Measurements from ENCODE around the gene FAM25A.
"Not testable (repeated sequence)": the region's sequence is repeated elsewhere in the genome, so short reads cannot be mapped to it uniquely, and the experiment has no call there.

The FAM25A gene

GRCh38 chr10:87009134-87009696 lies 10.9 kb upstream of the FAM25A start:
- not testable (repeated sequence) for FAIRE-seq; DNase-seq (ENCODE audit: insufficient read length, low spot score)

- not testable (repeated sequence) for FAIRE-seq; DNase-seq (ENCODE audit: insufficient read length, low spot score)
Measured at GRCh38 chr10:87013528-87013927, 6.6 kb upstream of the FAM25A start.

DNA sequence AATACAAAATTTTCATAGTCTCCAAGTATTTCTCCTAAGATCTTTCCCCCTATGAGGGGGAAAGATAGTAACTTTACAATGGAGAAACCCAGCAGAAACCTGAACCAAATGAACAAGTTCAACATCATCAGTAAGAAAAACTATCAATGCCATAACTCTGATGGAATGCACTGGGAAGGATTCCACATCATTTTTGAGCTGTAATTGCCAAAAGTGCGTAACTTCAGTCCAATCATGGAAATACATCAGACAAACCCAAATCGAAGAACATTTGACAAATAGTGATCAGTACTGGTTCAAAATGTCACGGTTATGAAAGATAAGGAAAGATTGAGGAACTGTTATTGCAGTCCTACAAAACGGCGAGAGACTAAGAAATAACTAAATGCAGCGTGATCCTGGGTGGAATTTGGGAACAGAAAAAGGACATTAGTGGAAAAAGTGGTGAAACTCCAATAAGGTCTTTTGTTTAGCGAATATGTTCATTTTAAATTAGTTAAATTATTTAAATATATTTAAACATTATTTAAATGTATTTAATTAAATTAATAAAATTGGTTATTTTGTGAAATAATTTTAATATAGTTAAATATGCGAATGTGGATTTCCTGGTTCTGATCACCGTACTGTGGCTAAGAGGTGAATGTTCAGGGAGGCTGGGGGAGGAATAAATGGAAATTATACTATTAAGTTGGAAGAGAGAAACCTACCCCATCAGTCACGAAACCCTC lies 4.9 kb upstream of the FAM25A start:
- FAIRE-seq; DNase-seq (ENCODE audit: insufficient read length, low spot score): not testable (repeated sequence)

- not testable (repeated sequence) for DNase-seq (ENCODE audit: insufficient read length, low spot score); FAIRE-seq
Measured at GRCh38 chr10:87018127-87018526, 2.0 kb upstream of the FAM25A start.

- not testable (repeated sequence) for DNase-seq (ENCODE audit: insufficient read length, low spot score); FAIRE-seq
Measured at GRCh38 chr10:87019066-87019465, 1.0 kb upstream of the FAM25A start.

DNA sequence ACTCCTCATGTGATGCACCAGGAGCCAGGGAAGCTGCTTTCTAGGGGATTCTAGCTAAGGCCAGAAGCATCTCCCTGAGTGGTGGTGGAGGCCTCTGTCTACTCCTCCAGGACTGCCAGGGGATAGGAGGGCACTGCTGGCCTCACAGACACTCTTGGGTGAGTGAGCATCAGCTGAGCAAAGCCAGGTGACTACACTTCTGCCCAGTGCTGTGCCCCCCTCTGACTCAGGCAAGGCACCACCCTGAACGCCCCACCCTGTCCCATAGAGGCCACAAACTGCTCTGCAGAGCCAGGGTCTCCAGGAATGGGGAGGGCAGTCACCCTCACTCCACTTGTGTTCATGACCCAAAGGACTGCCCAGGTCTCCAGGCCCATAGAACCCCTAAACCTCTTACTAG lies 590 bp upstream of the FAM25A start:
- not testable (repeated sequence) for FAIRE-seq; DNase-seq (ENCODE audit: insufficient read length, low spot score)

- not testable (repeated sequence) for DNase-seq (ENCODE audit: insufficient read length, low spot score); FAIRE-seq
Measured at GRCh38 chr10:87025285-87025958, 5.3 kb downstream of the FAM25A start.

DNA sequence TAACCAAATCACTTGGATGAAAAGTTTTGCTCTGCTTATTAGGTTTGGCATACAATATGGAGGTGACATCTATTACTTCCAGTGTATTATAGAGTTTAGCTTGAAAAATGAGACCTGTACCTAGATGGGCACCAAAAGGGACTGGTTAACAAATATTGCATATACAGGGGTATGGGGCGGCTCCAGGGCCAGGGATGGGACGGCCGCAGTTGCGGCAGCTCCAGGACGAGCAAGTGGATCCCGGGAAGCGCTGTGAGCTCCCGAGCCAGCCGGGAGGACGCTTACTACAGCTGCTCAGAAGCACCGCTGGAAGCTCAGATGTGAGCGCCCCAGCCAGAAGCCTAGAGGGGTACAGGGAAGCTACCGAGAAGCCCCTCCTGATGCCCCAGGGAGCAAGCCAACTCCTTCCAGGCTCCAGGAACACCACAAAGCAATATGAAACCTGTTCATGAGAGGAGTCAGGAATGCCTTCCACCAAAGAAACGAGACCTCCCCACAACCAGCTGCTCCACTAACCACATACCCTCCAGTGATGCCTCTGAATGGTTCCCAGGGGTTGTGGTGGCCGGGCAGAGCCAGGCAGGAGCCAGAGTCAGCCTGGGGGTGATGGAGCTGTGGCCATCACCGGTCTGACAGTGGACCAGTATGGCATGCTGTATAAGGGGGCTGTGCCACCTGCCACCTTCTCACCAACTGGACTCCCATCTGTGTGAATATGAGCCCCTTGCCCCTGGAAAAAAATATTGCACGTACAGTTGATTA lies 6.8 kb downstream of the FAM25A start:
- FAIRE-seq; DNase-seq (ENCODE audit: insufficient read length, low spot score): not testable (repeated sequence)

DNA sequence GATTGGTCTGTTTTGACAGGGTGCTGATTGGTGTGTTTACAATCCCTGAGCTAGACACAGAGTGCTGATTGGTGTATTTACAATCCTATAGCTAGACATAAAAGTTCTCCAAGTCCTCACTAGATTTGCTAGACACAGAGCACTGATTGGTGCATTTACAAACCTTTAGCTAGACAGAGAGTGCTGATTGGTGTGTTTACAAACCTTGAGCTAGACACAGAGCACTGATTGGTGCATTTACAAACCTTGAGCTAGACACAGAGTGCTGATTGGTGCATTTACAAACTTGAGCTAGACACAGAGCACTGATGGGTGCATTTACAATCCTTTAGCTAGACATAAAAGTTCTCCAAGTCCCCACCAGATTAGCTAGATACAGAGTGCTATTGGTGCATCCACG lies 10.3 kb downstream of the FAM25A start:
- not testable (repeated sequence) for DNase-seq (ENCODE audit: insufficient read length, low spot score)

DNA sequence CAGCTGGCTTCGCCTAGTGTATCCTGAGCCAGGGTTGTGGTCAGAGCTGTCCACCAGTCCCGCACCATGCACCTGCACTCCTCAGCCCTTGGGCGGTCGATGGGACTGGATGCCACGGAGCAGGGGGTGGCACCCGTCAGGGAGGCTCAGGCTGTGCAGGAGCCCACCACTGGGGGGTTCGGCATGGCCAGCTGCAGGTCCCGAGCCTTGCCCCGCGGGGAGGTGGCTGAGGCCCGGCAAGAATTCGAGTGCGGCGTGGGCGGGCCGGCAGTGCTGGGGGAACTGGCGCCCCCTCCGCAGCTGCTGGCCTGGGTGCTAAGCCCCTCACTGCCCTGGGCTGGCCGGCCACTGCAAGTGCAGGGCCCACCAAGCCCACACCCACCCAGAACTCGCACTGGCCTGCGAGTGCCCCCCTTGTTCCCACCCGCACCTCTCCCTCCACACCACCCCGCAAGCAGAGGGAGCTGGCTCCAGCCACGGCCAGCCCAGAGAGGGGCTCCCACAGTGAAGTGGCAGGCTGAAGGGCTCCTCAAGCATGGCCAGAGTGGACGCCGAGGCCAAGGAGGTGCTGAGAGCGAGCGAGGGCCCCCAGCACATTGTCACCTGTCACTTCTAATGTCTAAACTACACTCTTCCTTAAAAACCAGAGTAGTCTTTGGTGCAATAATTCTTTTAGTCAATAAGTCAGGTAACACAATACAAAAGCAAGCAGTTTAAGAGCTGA lies 11.0 kb downstream of the FAM25A start:
- no peak for FAIRE-seq
- no peak for DNase-seq (ENCODE audit: insufficient read length, low spot score)

More for the DNA sequence above, 10.3 kb downstream of the FAM25A start:
- not testable (repeated sequence) for FAIRE-seq

DNA sequence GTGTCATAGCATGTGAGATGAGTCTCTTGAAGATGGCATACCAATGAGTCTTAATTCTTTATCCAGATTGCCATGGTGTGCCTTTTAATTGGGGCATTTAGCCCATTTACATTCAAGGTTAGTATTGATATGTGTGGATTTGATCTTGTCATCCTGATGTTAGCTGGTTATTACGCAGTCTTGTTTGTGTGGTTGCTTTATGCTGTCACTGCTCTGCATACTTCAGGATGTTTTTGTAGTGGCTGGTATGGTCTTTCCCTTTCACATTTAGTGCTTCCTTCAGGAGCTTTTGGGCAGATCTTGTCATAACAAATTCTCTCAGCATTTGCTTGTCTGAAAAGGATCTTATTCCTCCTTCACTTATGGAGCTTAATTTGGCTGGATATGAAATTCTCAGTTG lies 16.5 kb downstream of the FAM25A start:
- DNase-seq (ENCODE audit: insufficient read length, low spot score) (no peak), FAIRE-seq (no peak)

GRCh38 chr10:87038286-87038717 lies 18.2 kb downstream of the FAM25A start:
- FAIRE-seq (peak; percentile 13), DNase-seq (ENCODE audit: insufficient read length, low spot score) (no peak)

DNA sequence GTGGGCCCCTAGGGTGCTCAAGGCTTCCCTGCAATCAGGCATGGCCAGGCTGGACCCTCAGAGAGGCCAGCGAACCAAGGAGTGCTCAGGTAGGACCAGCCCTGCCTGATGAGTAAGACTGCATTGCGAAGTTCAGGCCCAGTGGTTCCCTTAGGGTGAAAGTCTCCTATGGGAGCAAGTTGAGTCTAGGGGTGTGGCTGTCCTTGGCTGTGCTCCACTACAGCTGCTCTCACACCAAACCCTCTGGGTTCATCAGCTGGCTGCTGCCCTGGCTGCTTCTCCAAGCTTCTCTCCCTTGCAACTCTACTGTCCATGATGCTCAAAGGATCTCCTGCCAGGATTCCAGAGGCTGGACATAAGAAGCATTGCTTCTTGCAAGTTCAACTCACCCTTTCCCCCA lies 18.7 kb downstream of the FAM25A start:
- DNase-seq (ENCODE audit: insufficient read length, low spot score) (no peak), FAIRE-seq (no peak)

DNA sequence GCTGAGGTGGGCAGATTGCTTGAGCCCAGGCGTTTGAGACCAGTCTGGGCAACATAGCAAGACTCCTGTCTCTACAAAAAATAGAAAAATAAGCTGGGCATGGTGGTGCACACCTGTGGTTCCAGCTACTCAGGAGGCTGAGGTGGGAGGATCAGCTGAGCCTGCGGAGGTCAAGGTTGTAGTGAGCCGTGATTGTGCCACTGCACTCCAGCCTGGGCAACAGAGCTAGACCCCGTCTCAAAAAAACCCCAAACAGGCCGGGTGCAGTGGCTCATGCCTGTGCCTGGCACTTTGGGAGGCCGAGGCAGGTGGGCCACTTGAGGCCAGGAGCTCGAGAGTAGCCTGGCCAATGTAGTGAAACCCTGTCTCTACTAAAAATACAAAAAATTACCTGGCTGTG lies 23.5 kb downstream of the FAM25A start:
- DNase-seq (ENCODE audit: insufficient read length, low spot score); FAIRE-seq: not testable (repeated sequence)

GRCh38 chr10:87045434-87045938 lies 25.4 kb downstream of the FAM25A start:
- no peak for DNase-seq (ENCODE audit: insufficient read length, low spot score)
- FAIRE-seq, result no peak

DNA sequence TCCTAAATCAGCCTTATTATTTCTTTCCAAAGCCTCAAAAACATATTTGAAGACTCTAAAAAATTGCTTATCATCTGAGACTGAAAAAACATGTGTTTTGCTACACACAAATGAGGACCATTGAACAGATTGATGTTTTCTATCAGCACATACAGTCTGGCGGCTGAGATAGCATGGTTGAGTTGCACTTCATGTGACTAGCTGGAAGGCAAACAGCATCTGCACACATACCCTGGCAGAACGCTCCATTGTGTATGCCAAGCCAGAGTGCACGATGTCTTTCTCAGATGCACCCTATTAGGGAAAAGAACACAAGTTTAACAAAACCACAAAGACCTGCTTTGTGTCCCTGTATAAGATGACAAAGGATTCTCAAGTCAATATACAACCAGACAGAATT lies 33.0 kb downstream of the FAM25A start:
- no peak for FAIRE-seq
- DNase-seq (ENCODE audit: insufficient read length, low spot score), result no peak

DNA sequence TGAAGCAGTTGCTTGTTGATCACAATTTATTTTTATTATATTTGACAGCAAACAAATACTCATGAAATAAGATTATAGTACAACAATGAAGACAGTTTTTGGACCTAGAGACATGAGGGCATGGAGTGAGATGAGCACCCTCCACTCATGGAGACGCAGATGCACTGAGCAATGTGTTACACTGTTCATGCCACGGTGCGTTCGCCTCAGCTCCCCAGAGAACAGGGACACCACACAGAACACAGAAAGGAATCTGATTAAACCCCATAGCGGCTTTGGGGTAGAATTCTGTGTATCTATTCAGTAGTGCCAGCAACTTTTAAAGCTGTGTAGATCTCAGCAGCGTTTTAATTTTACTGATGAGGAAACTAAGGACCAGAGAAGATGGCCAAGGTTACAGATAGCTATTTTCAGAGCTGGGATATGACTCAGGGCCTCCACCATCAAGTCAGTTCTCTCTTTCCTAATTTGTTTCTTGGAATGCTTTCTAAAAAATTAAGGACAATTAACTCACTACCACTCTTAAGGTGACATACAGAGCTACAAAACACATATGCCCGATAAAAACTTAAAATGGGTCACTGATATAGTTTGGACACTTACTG lies 33.6 kb downstream of the FAM25A start:
- DNase-seq (ENCODE audit: insufficient read length, low spot score), result no peak
- no peak for FAIRE-seq

DNA sequence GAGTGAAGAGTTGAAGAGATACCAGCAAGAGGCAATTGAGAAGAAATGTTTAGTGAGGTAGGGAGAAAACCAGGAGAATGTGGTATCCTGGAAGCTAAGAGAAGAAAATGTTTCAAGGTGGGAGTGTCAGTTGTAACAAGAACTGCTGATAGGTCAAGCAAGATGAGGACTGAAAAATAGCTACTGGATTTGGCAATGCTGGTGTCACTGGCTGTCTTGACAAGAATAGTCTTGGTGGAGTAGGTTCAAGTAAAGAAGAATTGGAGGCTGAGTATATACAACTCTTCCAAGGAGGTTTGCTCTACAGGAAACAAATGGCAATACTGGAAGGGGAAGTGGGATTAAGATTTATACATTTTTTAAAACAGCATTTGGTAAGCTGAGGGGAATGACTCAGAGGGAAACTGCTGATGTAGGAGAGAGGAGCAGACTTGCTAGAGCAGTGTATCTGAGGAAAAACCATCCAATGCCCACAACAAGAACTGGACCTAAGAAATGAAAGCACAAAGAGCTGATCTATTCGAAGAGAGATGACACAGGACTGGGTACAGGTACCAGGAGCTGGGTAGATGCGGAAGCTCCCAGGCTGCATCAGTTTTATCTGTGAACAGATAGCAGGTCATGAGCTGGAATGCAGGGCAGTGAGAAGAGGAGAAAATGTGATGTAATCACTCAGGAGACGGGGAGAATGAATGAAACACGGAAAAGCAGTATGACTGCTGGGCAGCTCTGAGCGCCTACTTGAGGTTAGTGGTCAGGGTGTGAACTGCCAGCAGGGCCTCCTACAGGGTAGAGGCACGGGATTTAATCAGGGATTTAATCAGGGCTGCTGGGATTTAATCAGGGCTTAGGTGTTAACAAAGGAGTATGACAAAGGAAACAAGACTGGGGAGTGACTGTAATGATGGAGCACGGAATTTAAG lies 34.5 kb downstream of the FAM25A start:
- DNase-seq (ENCODE audit: insufficient read length, low spot score) (no peak), FAIRE-seq (no peak)

- no peak for FAIRE-seq
Measured at GRCh38 chr10:87058171-87058570, 38.1 kb downstream of the FAM25A start.

More at GRCh38 chr10:87058171-87058570, 38.1 kb downstream of the FAM25A start:
- DNase-seq (ENCODE audit: insufficient read length, low spot score), result no peak

Data from HTR-8/SVneo (cell line).